GM21717 (cell line): ENCODE data around the gene FAM13A.
A peak's percentile ranks its signal among the peaks of the same experiment; 100 is the strongest.
"Not testable (repeated sequence)": the region's sequence is repeated elsewhere in the genome, so short reads cannot be mapped to it uniquely, and the experiment has no call there.

ENCODE experiments used
- ATAC-seq: cut with Tn5 transposase; IDR thresholded peaks from one replicate; pipeline ENCODE4 v1.9.1; 2021; ENCODE audit warnings: mild to moderate bottlenecking, moderate library complexity; ENCODE audit not compliant: unreplicated experiment

Gene FAM13A

GRCh38 chr4:88908521-88908920 lies 148.5 kb downstream of the FAM13A start:
- no peak for ATAC-seq

DNA sequence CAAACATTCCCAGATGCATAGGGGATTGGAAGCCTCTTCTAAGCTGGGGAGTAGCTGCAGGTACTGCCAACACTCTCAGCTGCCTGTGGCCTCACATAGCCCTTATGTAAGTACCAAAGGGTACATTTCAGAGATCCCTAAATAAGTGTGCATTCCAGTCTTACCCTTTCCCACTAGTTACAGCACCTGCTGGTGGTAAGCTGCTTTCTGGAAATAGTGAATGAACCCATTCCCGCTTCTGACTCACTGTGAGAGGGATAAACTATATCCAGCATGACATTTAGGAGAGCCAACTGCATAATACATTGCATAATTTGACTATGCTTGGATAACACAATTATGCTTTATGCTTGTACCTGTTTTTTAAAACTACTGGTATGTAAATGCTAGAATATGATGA lies 149.0 kb downstream of the FAM13A start:
- no peak for ATAC-seq

DNA sequence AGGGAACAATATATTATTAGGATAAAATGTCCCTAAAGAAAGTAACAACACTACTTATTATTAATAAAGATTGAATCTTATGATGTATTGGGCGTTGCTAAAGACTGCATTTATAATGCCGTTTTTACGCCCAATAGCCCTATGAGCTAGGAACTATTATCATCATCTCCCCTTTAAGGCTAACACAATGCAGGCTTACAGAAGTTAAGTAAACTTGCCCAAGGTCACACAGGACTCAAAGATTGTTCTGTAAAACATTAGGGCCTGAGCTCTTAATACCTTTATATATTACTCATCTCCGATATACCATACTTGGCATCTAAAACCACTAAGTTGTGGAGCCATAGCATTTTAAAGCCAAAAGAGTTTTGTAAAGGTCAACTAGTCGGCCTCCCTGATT lies 149.5 kb downstream of the FAM13A start:
- ATAC-seq, result no peak

- ATAC-seq, result not testable (repeated sequence)
Observed at GRCh38 chr4:88904240-88904639, 152.7 kb downstream of the FAM13A start.

DNA sequence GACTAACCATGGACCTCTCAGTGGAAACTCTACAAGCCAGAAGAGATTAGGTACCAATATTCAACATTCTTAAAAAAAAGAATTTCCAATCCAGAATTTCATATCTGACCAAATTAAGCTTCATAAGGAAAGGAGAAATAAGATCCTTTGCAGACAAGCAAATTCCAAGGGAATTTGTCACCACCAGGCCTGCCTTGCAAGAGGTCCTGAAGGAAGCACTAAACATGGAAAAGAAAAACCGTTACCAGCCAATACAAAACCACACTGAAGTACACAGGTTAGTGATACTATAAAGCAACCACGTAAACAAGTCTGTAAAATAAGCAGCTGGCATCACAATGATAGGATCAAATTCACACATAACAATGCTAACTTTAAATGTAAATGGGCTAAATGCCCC lies 156.6 kb downstream of the FAM13A start:
- ATAC-seq, result no peak

DNA sequence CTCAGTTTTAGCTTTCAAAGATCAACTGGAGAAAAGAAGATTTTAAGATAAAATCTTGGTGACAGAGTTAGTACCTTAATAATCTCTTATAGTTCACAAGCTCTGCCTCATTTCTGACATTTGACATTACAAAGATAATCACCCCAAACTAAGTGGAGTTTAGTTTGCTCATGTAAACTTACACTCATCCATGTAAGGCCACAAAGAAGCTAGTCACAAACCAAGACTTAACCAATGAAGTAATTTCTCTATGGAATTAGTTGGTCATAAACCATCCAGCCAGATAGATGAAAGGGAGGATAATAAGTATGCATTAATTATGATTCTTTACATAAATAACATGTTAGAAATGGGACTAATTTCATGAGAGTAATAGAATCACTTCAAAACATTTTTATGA lies 159.2 kb downstream of the FAM13A start:
- ATAC-seq, result no peak

DNA sequence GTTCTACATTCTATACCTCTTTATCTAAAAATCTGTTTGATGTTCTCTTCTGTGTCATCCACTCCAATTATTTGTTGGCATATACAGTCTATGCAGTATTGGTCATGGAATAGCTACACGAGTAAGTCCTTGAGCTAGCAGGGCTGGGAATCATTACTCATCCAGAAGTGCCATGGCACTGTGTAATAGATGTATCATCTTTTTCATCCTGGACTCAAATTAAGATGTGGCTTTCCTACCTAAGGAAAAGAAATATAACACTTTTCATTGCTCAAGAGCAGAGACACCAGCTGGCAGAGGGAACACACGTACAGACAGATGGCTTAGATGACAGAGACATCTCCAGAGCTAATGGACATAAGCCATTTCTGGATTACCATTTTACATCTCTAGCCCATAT lies 159.8 kb downstream of the FAM13A start:
- no peak for ATAC-seq

DNA sequence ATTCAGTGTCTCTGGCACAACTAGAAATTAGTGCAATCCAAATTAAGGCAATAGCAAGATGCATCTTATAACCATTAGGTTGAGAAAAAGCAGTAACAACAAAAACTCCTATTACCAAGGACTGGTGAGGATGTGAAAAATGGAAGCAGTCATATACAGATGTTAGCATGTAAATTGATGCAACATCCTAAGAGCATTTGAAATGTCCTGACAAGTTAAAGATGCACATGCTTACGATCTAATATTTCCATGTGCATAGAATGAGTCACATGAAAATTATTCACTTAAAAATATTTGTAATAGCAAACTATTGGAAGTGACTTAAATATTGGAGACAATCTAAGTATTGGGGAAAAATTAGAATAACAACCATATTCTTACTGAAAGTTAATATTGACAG lies 163.0 kb downstream of the FAM13A start:
- ATAC-seq, result no peak

- no peak for ATAC-seq
Observed at GRCh38 chr4:88892646-88893045, 164.3 kb downstream of the FAM13A start.

DNA sequence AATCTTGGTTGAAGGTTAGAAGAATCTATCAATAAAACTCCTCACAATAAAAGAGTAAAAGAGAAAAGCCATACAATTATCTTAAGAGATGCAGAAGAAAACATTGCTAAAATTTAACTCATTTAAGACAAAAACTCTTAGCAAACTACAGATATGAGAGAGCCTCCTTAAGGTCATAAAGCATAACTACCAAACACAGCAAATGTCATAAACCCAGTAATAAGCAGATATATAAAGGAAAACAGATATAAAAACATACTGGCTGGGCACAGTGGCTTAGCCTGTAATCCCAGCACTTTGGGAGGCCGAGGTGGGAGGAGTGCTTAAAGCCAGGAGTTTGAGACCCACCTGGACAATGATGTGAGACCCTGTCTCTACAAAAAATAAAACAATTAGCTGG lies 165.3 kb downstream of the FAM13A start:
- ATAC-seq, result no peak

DNA sequence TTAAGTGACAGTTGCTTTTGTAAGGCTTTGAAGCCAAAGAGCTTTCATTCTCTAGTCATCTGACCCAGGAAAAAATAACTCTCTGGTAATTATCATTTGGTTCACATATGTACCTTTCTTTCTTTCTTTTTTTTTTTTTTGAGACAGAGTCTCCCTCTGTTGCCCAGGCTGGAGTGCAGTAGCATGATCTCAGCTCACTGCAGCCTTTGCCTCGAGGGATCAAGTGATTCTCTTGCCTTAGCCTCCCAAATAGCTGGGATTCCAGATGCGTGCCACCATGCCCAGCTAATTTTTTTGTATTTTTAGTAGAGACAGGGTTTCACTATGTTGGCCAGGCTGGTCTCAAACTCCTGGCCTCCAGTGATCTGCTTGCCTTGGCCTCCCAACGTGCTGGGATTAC lies 169.6 kb downstream of the FAM13A start:
- not testable (repeated sequence) for ATAC-seq

DNA sequence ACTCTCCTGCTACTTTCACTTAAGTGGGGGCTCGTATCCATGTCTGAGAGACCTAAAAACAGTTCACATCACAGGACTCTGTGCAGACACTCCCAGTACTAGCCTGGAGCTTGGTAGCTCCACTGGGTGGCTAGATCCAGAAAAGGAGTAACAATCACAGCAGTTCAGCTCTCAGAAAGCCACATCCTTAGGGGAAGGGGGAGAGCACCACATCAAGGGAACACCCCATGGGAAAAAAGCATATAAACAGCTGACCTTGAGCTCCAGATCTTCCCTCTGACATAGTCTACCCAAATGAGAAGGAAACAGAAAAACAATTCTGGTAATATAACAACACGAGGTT lies 175.8 kb downstream of the FAM13A start:
- ATAC-seq, result no peak

- ATAC-seq, result no peak
Observed at GRCh38 chr4:88880501-88881226, 176.3 kb downstream of the FAM13A start.

GRCh38 chr4:88879991-88880390 lies 177.0 kb downstream of the FAM13A start:
- ATAC-seq, result no peak

DNA sequence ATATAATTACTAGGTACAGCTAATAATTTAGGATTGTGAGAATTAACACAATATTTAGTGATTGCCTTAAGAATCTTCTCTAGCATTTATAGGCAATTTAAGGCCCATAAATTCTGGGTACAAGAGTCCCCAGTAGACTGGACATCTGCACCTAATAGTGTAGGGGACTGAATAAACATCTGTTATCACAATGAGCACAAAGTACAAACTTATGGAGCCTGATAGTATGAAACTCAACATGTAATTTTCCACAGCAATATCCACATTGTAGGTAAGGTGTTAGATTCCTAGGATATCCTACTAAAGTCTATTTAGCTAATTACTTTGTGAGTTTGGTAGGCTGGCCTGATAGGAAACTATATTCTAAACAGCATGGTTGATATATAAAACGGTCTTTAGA lies 178.3 kb downstream of the FAM13A start:
- ATAC-seq, result no peak

DNA sequence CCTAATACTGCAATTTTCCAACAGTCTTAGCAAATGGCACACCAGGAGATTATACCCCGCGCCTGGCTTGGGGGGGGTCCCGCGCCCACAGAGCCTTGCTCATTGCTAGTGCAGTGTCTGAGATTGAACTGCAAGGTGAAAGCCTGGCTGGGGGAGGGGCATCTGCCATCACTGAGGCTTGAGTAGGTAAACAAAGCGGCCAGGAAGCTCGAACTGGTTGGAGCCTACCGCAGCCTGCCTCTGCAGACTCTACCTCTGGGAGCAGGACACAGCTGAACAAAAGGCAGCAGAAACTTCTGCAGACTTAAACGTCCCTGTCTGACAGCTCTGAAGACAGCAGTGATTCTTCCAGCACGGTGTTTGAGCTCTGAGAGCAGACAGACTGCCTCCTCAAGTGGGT lies 186.6 kb downstream of the FAM13A start:
- ATAC-seq, result no peak

DNA sequence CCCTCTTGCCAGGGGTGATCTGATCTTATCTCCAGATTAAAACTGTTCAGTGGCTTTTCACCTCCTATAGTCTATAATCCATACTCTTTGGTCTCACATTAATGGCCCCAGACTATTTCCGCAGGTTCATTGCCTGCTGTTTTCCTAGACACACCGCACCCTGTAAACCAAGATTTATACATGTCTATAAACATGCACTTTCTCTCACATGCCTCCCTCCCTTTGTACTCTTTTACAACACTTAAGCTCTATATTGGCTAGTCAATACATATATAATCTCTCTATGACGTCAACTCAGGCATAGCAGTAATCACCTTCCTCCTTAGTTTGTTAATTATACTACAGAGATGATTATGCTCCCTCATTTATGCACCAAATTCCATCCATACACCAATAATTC lies 188.5 kb downstream of the FAM13A start:
- ATAC-seq, result no peak

- no peak for ATAC-seq
Observed at GRCh38 chr4:88866862-88867550, 190.0 kb downstream of the FAM13A start.

- ATAC-seq, result no peak
Observed at GRCh38 chr4:88865466-88865865, 191.5 kb downstream of the FAM13A start.

DNA sequence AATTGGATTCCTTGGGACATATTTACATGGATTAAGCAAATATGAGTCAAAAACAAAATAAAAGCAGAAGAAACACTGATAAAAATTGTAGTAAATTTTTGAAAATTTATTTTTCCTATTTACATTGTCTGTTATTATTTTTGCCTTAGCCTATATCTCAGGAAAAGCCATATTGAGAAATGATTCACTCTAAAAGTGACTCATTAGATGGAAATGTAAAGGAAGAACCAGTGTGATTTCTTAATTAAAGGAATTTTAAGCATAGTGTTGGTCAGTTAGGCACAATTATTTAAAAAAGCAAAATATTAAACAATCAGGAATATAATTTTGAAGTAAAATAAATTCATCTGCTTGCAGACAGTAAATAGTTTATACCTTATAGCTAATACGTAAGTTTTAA lies 191.9 kb downstream of the FAM13A start:
- no peak for ATAC-seq

GRCh38 chr4:88860586-88860985 lies 196.4 kb downstream of the FAM13A start:
- ATAC-seq, result no peak

- peak; percentile 18 for ATAC-seq
Observed at GRCh38 chr4:88859191-88859812, 197.7 kb downstream of the FAM13A start.
